ES-I3 (cell line): Measurements from ENCODE around the gene POLE.

Experiments used
- H3K36me3 ChIP-seq: 2 replicates; pipeline ENCODE4 v1.6.1; 2013; ENCODE audit warnings: mild to moderate bottlenecking, low read length, control low read depth, moderate library complexity; ENCODE audit not compliant: insufficient read depth
- H3K4me1 ChIP-seq: 2 replicates; pipeline ENCODE4 v1.6.1; 2013; ENCODE audit warnings: mild to moderate bottlenecking, control low read depth, low read length; ENCODE audit not compliant: insufficient read depth
- H3K9ac ChIP-seq: 2 replicates; pipeline ENCODE4 v1.6.1; 2013; ENCODE audit warnings: low read depth, mild to moderate bottlenecking, low read length, moderate library complexity
- H3K9me3 ChIP-seq: 2 replicates; pipeline ENCODE4 v1.6.1; 2013; ENCODE audit warnings: mild to moderate bottlenecking, low read length, moderate library complexity; ENCODE audit not compliant: control insufficient read depth, insufficient read depth

Gene POLE

GRCh38 chr12:132723015-132723763 is 36.0 kb upstream of the POLE start:
- Histone ChIP-seq H3K9ac (no peak overlapping the region), H3K36me3 (peaks cover 33% of the 10 kb centered on the region), H3K9me3 (no peaks in the 10 kb centered on the region), H3K4me1 (no peaks in the 10 kb centered on the region)

GRCh38 chr12:132720606-132721345 is 33.6 kb upstream of the POLE start:
- Histone ChIP-seq H3K36me3 (peaks cover 18% of the 10 kb centered on the region), H3K9me3 (no peaks in the 10 kb centered on the region), H3K9ac (no peak overlapping the region), H3K4me1 (no peaks in the 10 kb centered on the region)

- Histone ChIP-seq H3K4me1 (no peaks in the 10 kb centered on the region), H3K9me3 (no peaks in the 10 kb centered on the region), H3K9ac (no peak overlapping the region), H3K36me3 (peaks cover 13% of the 10 kb centered on the region)
Measured at GRCh38 chr12:132719954-132720324, 32.8 kb upstream of the POLE start.

- H3K9me3 ChIP-seq: no peaks in the 10 kb centered on the region
- peaks cover 13% of the 10 kb centered on the region for H3K36me3 ChIP-seq
- no peaks in the 10 kb centered on the region for H3K4me1 ChIP-seq
- no peak overlapping the region for H3K9ac ChIP-seq
Measured at GRCh38 chr12:132719141-132719953, 32.2 kb upstream of the POLE start.

- H3K36me3 ChIP-seq: peaks cover 8% of the 10 kb centered on the region
Measured at GRCh38 chr12:132718644-132719043, 31.5 kb upstream of the POLE start.

GRCh38 chr12:132717531-132718387 is 30.6 kb upstream of the POLE start:
- Histone ChIP-seq H3K9ac (no peak overlapping the region), H3K4me1 (no peaks in the 10 kb centered on the region), H3K36me3 (peaks cover 4% of the 10 kb centered on the region; the same call in 1 of the 2 replicates), H3K9me3 (no peaks in the 10 kb centered on the region)

More at GRCh38 chr12:132718644-132719043, 31.5 kb upstream of the POLE start:
- Histone ChIP-seq H3K4me1 (no peaks in the 10 kb centered on the region), H3K9ac (no peak overlapping the region), H3K9me3 (no peaks in the 10 kb centered on the region)

- no peak overlapping the region for H3K9ac ChIP-seq
- H3K9me3 ChIP-seq: no peaks in the 10 kb centered on the region
- no peaks in the 10 kb centered on the region for H3K4me1 ChIP-seq
- peaks cover 4% of the 10 kb centered on the region; the same call in 1 of the 2 replicates for H3K36me3 ChIP-seq
Measured at GRCh38 chr12:132717011-132717410, 29.9 kb upstream of the POLE start.

GRCh38 chr12:132716356-132716755 is 29.2 kb upstream of the POLE start:
- Histone ChIP-seq H3K9ac (no peak overlapping the region), H3K36me3 (peaks cover 4% of the 10 kb centered on the region; the same call in 1 of the 2 replicates), H3K9me3 (no peaks in the 10 kb centered on the region), H3K4me1 (no peaks in the 10 kb centered on the region)

- Histone ChIP-seq H3K36me3 (peaks cover 1% of the 10 kb centered on the region; the same call in 1 of the 2 replicates), H3K9me3 (no peaks in the 10 kb centered on the region), H3K9ac (no peak overlapping the region), H3K4me1 (no peaks in the 10 kb centered on the region)
Measured at GRCh38 chr12:132715874-132716273, 28.7 kb upstream of the POLE start.

- no peaks in the 10 kb centered on the region for H3K9me3 ChIP-seq
- no peak overlapping the region for H3K9ac ChIP-seq
- H3K4me1 ChIP-seq: no peaks in the 10 kb centered on the region
- no peaks in the 10 kb centered on the region; the same call in 1 of the 2 replicates for H3K36me3 ChIP-seq
Measured at GRCh38 chr12:132713123-132713522, 26.0 kb upstream of the POLE start.

GRCh38 chr12:132711080-132711843 is 24.1 kb upstream of the POLE start:
- H3K9me3 ChIP-seq: no peaks in the 10 kb centered on the region
- H3K4me1 ChIP-seq: no peaks in the 10 kb centered on the region
- H3K9ac ChIP-seq: peak overlapping the region; percentile 69
- H3K36me3 ChIP-seq: no peaks in the 10 kb centered on the region; the same call in 1 of the 2 replicates

GRCh38 chr12:132710405-132711079 is 23.4 kb upstream of the POLE start, which contains the start of gene PGAM5:
PGAM5 (plus strand) TSS chr12:132710842; CDS start chr12:132710877, 35 bp downstream.
- Histone ChIP-seq H3K4me1 (no peaks in the 10 kb centered on the region), H3K9ac (peak within 1 kb of the TSS; percentile 69), H3K9me3 (no peaks in the 10 kb centered on the region), H3K36me3 (no peaks in the 10 kb centered on the region; the same call in 1 of the 2 replicates)

GRCh38 chr12:132710043-132710404 is 22.9 kb upstream of the POLE start:
- no peaks in the 10 kb centered on the region for H3K9me3 ChIP-seq

More at GRCh38 chr12:132710043-132710404, 22.9 kb upstream of the POLE start:
- H3K36me3 ChIP-seq: no peaks in the 10 kb centered on the region
- H3K9ac ChIP-seq: peak overlapping the region; percentile 69
- H3K4me1 ChIP-seq: no peaks in the 10 kb centered on the region
